Measurements from ENCODE around the gene KIF13A. TPM values are rescaled to one million over a fixed set of nuclear protein-coding genes. Genes with fewer than 3 reads are reported as not detected.

The KIF13A gene
- total RNA-seq, 1 donor from 2014 or later, result 59.0 TPM

GRCh38 chr6:17986656-17987446 is 584 bp downstream of the KIF13A start:
- intact Hi-C loops (cut with DNase I), result no loop called here
- no peaks in the 10 kb centered on the region for H3K27me3 ChIP-seq
- H3K4me3 ChIP-seq, result peak overlapping the region; percentile 66
- H3K9me3 ChIP-seq, result no peaks in the 10 kb centered on the region
- peaks cover 24% of the 10 kb centered on the region for H3K4me1 ChIP-seq
- peak; percentile 68 for ATAC-seq
- H3K36me3 ChIP-seq, result no peaks in the 10 kb centered on the region
- TF ChIP-seq, protein P1, sequence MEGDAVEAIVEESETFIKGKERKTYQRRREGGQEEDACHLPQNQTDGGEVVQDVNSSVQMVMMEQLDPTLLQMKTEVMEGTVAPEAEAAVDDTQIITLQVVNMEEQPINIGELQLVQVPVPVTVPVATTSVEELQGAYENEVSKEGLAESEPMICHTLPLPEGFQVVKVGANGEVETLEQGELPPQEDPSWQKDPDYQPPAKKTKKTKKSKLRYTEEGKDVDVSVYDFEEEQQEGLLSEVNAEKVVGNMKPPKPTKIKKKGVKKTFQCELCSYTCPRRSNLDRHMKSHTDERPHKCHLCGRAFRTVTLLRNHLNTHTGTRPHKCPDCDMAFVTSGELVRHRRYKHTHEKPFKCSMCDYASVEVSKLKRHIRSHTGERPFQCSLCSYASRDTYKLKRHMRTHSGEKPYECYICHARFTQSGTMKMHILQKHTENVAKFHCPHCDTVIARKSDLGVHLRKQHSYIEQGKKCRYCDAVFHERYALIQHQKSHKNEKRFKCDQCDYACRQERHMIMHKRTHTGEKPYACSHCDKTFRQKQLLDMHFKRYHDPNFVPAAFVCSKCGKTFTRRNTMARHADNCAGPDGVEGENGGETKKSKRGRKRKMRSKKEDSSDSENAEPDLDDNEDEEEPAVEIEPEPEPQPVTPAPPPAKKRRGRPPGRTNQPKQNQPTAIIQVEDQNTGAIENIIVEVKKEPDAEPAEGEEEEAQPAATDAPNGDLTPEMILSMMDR (IDR thresholded peaks at IDR 0.05), result no peak
- peak; percentile 85 for DNase-seq
- peak overlapping the region; percentile 83 for H3K27ac ChIP-seq

GRCh38 chr6:17985934-17986655 is 1.3 kb downstream of the KIF13A start:
- peak overlapping the region; percentile 83 for H3K27ac ChIP-seq

DNA sequence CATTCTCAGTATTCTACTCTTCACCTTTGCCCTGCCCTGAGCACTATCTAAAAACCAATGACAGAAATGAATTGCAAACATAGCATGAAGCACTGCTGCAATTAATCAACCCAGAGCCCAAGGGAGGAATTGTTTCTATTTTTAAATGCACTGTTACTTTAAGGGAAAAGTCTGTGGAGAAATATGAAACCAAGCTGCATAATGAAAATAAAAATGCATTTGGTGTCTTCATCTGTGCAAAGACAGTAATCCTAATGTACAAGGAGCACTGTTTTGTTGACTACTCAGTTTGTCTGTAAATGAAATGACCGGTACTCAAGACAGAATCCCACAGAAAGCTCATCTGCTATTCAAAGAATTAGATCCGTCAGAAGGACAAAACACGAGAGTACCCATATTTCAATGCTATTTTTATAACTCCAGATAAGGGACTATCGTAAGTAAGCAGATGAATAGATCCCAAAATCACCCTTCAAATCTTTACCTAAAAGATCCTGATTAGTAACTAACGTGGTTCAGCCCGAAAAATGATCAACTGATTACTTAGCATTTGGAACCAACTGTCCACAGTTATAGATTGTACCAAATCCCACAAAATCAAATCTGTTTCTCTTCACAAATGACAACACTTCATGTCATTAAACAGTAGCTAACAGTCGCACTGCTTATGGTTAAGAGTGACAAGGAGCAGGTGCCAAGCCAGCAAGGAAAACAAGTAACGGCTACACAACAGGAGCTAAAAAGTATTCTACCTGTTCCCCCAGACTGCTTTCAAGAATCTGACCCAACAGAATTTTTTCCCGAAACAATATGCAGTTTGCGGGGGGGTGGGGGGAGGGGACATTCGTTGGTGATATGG is 2.4 kb downstream of the KIF13A start:
- DNase-seq (no peak), ATAC-seq (no peak)
- Histone ChIP-seq H3K4me3 (peak overlapping the region; percentile 66), H3K36me3 (no peaks in the 10 kb centered on the region), H3K27me3 (no peaks in the 10 kb centered on the region), H3K27ac (no peak overlapping the region), H3K4me1 (peaks cover 27% of the 10 kb centered on the region), H3K9me3 (no peaks in the 10 kb centered on the region)
- TF ChIP-seq, protein P1 (IDR thresholded peaks at IDR 0.05), result no peak
- intact Hi-C loops (cut with DNase I), result no loop called here

More at GRCh38 chr6:17985934-17986655, 1.3 kb downstream of the KIF13A start:
- no peaks in the 10 kb centered on the region for H3K9me3 ChIP-seq
- ATAC-seq (no peak), DNase-seq (no peak)
- no peaks in the 10 kb centered on the region for H3K36me3 ChIP-seq
- no peaks in the 10 kb centered on the region for H3K27me3 ChIP-seq
- TF ChIP-seq, protein P1 (IDR thresholded peaks at IDR 0.05), result no peak
- intact Hi-C loops (cut with DNase I), result no loop called here
- peaks cover 24% of the 10 kb centered on the region for H3K4me1 ChIP-seq
- peak overlapping the region; percentile 66 for H3K4me3 ChIP-seq

- ATAC-seq, result no peak
- Histone ChIP-seq H3K4me3 (peak overlapping the region; percentile 66), H3K27ac (no peak overlapping the region), H3K4me1 (peaks cover 30% of the 10 kb centered on the region), H3K9me3 (no peaks in the 10 kb centered on the region), H3K27me3 (no peaks in the 10 kb centered on the region), H3K36me3 (no peaks in the 10 kb centered on the region)
- no peak for DNase-seq
- intact Hi-C loops (cut with DNase I), result no loop called here
- TF ChIP-seq, protein P1 (IDR thresholded peaks at IDR 0.05), result no peak
Observed at GRCh38 chr6:17984399-17984798, 3.0 kb downstream of the KIF13A start.

GRCh38 chr6:17983730-17984129 is 3.7 kb downstream of the KIF13A start:
- Histone ChIP-seq H3K4me1 (peaks cover 30% of the 10 kb centered on the region), H3K4me3 (no peak overlapping the region), H3K36me3 (no peaks in the 10 kb centered on the region), H3K27me3 (no peaks in the 10 kb centered on the region), H3K9me3 (no peaks in the 10 kb centered on the region), H3K27ac (no peak overlapping the region)
- intact Hi-C loops (cut with DNase I), result no loop called here
- DNase-seq, result no peak
- TF ChIP-seq, protein P1 (IDR thresholded peaks at IDR 0.05), result no peak
- ATAC-seq, result peak; percentile 19

Measured in upper lobe of right lung (tissue), 1 donor.